ENCODE results near the gene C16orf89. TPM values are rescaled to one million over a fixed set of nuclear protein-coding genes. Genes with fewer than 3 reads are reported as not detected.

The C16orf89 gene
- total and polyA plus RNA-seq, 2 experiments from 2014 or later: 2.8 to 4.4 TPM

DNA sequence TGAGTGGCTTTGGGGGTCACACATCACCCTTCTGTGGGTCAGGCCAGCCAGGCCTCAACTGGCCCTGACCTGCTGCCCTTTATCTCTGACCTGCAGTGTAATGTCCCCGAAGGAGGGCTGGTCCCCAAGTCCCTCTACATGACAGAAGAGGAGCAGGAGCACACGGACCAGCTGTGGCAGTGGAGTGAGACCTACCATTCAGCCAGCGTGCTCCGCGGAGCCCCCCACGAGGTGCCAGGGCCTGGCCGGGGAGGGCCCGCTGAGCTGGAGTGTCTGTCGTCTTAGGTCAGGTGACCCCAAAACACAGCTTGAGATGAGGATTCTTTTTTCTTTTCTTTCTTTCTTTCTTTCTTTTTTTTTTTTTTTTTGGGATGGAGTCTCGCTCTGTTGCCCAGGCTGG is 58.5 kb downstream of the C16orf89 start (continued):
- TF ChIP-seq EZH2phosphoT487 (IDR thresholded peaks at IDR 0.05; ENCODE audit: unreplicated experiment) (no peak), CREB1 (CRISPR knock-in tag; IDR thresholded peaks at IDR 0.05; ENCODE audit: low read depth) (no peak), JUNB (IDR thresholded peaks at IDR 0.05; ENCODE audit: unreplicated experiment) (no peak), EZH2 (IDR thresholded peaks at IDR 0.05; ENCODE audit: low read depth, unreplicated experiment) (no peak), ZNF114 (CRISPR knock-in tag; IDR thresholded peaks at IDR 0.05) (no peak), STAT1 (IDR thresholded peaks at IDR 0.05; ENCODE audit: unreplicated experiment) (no peak), NANOG (IDR thresholded peaks at IDR 0.05; ENCODE audit: borderline replicate concordance) (no peak)
- TF ChIP-seq, protein P1, sequence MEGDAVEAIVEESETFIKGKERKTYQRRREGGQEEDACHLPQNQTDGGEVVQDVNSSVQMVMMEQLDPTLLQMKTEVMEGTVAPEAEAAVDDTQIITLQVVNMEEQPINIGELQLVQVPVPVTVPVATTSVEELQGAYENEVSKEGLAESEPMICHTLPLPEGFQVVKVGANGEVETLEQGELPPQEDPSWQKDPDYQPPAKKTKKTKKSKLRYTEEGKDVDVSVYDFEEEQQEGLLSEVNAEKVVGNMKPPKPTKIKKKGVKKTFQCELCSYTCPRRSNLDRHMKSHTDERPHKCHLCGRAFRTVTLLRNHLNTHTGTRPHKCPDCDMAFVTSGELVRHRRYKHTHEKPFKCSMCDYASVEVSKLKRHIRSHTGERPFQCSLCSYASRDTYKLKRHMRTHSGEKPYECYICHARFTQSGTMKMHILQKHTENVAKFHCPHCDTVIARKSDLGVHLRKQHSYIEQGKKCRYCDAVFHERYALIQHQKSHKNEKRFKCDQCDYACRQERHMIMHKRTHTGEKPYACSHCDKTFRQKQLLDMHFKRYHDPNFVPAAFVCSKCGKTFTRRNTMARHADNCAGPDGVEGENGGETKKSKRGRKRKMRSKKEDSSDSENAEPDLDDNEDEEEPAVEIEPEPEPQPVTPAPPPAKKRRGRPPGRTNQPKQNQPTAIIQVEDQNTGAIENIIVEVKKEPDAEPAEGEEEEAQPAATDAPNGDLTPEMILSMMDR (conservative IDR thresholded peaks at IDR 0.05; ENCODE audit: low read depth in 2 of 2): no peak
- TF ChIP-seq, protein P2, sequence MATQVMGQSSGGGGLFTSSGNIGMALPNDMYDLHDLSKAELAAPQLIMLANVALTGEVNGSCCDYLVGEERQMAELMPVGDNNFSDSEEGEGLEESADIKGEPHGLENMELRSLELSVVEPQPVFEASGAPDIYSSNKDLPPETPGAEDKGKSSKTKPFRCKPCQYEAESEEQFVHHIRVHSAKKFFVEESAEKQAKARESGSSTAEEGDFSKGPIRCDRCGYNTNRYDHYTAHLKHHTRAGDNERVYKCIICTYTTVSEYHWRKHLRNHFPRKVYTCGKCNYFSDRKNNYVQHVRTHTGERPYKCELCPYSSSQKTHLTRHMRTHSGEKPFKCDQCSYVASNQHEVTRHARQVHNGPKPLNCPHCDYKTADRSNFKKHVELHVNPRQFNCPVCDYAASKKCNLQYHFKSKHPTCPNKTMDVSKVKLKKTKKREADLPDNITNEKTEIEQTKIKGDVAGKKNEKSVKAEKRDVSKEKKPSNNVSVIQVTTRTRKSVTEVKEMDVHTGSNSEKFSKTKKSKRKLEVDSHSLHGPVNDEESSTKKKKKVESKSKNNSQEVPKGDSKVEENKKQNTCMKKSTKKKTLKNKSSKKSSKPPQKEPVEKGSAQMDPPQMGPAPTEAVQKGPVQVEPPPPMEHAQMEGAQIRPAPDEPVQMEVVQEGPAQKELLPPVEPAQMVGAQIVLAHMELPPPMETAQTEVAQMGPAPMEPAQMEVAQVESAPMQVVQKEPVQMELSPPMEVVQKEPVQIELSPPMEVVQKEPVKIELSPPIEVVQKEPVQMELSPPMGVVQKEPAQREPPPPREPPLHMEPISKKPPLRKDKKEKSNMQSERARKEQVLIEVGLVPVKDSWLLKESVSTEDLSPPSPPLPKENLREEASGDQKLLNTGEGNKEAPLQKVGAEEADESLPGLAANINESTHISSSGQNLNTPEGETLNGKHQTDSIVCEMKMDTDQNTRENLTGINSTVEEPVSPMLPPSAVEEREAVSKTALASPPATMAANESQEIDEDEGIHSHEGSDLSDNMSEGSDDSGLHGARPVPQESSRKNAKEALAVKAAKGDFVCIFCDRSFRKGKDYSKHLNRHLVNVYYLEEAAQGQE (IDR thresholded peaks at IDR 0.05; ENCODE audit: unreplicated experiment): no peak

DNA sequence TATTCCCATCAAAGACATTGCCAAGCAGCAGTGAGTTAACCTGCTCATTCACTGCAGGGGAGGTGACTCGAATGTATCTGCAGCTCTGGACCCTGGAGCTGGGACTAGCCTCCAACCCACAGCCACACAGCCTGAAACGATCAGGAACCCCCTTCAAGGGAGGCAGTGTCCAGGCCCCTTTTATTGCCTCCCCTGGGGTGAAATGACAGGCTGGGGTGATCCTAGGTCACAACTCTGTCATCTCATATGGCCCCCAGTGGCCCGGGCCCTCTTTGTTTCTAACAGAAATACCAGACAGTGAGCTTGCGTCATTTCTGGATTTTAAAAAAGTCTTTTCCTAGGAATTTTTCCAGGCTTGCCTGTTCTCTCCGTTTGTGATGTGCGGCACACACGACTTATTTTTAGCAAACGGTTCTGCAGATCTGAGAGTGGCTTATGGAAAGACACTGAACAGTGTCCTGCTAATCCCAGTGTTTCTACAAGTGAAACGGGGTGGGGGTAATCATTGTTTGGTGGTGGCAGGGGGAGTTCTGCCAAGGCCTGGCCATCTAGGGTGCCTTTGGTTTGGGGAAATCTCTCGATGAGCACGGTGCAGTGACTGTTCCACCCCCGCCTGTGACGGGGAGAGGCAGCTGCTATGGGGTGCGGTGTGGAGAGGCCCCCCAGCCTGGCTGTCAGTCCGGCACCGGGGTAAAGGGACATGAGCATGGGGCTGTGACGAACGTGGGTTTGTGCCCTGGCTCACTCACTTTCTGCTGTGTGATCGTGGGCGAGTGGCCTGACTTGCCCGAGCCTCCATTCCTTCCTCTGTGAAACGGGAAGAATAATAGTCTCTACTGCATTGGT is 59.2 kb downstream of the C16orf89 start:
- no peak overlapping the region for H3K27ac Mint-ChIP-seq
- H3K4me3 Mint-ChIP-seq: no peak overlapping the region
- Histone ChIP-seq H4K20me1 (replicated peaks; ENCODE audit: insufficient read depth) (no peaks in the 10 kb centered on the region), H3K27me3 (ENCODE audit: insufficient read depth) (no peaks in the 10 kb centered on the region), H3K4me1 (ENCODE audit: insufficient read depth) (no peaks in the 10 kb centered on the region), H3K79me2 (replicated peaks; ENCODE audit: insufficient read depth) (no peaks in the 10 kb centered on the region), H3K4me3 (no peak overlapping the region), H3K4me2 (no peak overlapping the region), H3K9me2 (ENCODE audit: insufficient read depth) (no peaks in the 10 kb centered on the region), H3F3A (replicated peaks; ENCODE audit: low read depth) (no peaks in the 10 kb centered on the region), H3K36me3 (ENCODE audit: insufficient read depth) (no peaks in the 10 kb centered on the region), H3K27ac (ENCODE audit: low read depth) (no peak overlapping the region), H2AFZ (no peak overlapping the region)
- DNase-seq (ENCODE audit: low spot score) (no peak), ATAC-seq (no peak)
- no peaks in the 10 kb centered on the region; the same call in 2 of the 3 replicates for H3K9me3 Mint-ChIP-seq
- no peaks in the 10 kb centered on the region for H3K36me3 Mint-ChIP-seq (ENCODE audit: low read depth)
- peaks cover 1% of the 10 kb centered on the region for H3K27me3 Mint-ChIP-seq (ENCODE audit: insufficient read depth, low read depth, poor library complexity)
- H3K4me1 Mint-ChIP-seq: no peaks in the 10 kb centered on the region
- TF ChIP-seq CREB1 (CRISPR knock-in tag; IDR thresholded peaks at IDR 0.05; ENCODE audit: low read depth): no peak
- TF ChIP-seq EZH2phosphoT487 (IDR thresholded peaks at IDR 0.05; ENCODE audit: unreplicated experiment): no peak
- TF ChIP-seq STAT1 (IDR thresholded peaks at IDR 0.05; ENCODE audit: unreplicated experiment): no peak
- TF ChIP-seq, protein P2 (IDR thresholded peaks at IDR 0.05; ENCODE audit: unreplicated experiment): no peak
